NOMO-1 treated with DMSO at 0.1 percent for 48 hours (cell line): ENCODE measurements around the gene ADGRG1.
"Not testable (repeated sequence)": the region's sequence is repeated elsewhere in the genome, so short reads cannot be mapped to it uniquely, and the experiment has no call there.

Source experiments
- DNase-seq: peaks from one replicate; lab custom pipeline; 2025; ENCODE audit not compliant: unreplicated experiment; lab: John Stamatoyannopoulos, UW

Gene ADGRG1

GRCh38 chr16:57695680-57696069 lies 67.2 kb downstream of the ADGRG1 start:
- no peak for DNase-seq

DNA sequence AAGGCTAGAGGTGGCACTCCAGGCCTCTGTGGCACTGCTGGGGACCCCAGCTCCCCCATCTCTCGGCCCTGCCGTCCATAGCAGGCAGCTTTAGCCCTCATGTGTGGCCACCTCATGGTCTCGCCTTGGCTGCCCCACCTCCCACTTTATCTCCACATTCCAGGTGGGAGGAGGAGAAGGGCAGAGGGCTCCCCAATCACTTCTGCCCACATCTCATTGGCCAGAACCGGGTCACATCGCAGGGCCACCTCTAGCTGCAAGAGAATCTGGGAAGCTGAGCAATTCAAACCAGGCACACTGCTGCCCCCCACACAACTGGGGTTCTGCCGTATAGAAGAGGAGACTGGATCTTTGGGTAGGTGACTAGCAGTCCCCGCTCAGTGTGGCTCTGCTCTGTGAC lies 67.8 kb downstream of the ADGRG1 start:
- DNase-seq = no peak

DNA sequence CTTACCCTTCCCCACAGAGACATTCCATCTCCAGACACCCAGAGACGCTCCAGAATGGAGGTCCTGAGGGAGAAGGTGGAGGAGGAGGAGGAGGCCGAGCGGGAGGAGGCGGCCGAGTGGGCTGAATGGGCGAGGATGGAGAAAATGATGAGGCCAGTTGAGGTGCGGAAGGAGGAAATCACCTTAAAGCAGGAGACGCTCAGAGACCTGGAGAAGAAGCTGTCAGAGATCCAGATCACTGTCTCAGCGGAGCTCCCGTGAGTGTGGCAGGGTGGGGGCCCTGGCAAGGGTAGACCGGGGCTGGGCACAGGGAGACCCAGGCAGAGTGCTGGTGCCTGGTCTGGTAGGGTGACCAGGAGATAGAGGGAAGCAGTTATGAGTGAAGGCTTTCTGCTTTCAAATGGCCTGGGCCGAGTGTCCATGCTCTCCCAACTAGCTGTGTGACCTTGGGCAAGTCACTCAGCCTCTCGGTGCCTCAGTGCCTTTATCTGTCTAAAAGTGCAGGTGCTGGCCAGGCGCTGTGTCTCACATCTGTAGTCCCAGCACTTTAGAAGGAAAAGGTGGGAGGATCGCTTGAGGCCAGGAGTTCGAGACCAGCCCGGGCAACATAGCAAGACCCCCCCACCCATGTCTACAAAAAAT lies 69.6 kb downstream of the ADGRG1 start:
- no peak for DNase-seq

- no peak for DNase-seq
Observed at GRCh38 chr16:57698812-57699405, 70.5 kb downstream of the ADGRG1 start.

DNA sequence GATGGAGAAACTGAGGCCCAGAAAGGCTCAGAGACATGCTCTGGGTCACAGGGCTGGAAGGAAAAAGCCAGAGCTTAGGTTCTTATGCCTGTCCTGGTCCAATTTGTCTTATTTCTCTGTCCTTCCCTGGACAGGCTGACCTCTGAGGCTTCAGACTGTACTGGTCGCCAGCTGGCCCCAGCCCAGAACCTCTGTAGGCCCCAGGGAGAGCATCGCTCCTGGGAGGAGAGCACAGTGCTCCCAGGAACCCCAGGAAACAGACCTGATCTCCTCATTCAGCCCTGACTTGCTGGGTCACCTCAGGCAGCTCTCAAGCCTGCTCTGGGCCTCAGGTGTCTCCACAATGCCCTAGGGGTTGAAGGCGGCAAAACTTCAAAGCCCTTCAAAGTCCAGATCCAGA lies 71.1 kb downstream of the ADGRG1 start:
- DNase-seq = no peak

DNA sequence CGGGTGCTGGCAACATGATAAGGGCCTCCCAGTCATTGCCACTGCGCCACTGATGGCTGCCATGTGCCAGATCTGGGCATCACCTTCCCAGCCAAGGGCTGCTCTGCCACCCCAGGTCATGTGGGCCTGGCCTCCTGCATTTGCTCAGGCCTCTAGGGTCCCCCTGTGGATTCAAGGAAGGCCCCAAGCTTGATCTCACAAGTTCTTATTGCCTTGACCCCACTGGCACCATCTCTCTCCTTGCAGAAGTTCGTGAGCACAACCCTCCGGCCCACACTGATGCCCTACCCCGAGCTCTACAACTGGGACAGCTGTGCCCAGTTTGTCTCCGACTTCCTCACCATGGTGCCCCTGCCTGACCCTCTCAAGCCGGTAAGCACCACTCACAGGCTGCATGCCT lies 71.5 kb downstream of the ADGRG1 start:
- no peak for DNase-seq

DNA sequence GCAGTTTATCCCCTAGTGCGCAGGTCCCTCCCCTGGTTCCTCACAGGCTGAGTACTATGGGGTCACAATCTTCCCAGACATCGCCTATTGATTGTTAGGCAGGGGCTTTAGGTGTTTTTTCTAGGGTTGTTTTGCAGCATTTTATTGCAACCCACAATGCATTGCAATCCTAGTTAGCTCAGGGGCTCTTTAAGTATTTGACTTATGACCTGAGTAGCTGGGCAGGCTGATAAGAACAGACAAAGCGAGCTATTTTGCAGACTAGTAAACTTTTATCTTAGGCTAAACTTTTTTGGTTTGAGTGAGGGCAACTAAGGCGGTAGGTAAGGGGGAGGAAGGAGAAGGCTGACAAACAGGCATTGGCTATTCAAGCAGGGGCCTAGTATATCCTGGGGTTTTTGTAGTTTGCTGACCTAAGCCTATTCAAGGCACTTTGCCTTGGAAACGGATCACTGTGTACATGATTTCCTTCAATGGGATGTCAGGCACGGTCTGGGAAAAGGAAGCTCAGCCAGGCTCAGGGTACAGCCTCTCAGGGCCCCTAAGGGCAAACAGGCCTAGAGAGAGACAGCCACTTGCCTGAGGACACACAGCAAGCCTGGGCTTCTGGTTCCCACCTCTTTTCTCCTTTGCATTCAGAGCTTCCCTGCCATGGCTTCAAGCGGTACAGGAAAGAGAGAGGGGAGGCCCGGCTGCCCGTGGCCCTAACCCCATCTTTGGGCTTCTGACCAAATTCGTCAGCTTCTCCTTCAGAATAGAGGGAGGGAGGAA lies 72.5 kb downstream of the ADGRG1 start:
- DNase-seq = no peak

- DNase-seq = no peak
Observed at GRCh38 chr16:57701759-57702371, 73.4 kb downstream of the ADGRG1 start.

DNA sequence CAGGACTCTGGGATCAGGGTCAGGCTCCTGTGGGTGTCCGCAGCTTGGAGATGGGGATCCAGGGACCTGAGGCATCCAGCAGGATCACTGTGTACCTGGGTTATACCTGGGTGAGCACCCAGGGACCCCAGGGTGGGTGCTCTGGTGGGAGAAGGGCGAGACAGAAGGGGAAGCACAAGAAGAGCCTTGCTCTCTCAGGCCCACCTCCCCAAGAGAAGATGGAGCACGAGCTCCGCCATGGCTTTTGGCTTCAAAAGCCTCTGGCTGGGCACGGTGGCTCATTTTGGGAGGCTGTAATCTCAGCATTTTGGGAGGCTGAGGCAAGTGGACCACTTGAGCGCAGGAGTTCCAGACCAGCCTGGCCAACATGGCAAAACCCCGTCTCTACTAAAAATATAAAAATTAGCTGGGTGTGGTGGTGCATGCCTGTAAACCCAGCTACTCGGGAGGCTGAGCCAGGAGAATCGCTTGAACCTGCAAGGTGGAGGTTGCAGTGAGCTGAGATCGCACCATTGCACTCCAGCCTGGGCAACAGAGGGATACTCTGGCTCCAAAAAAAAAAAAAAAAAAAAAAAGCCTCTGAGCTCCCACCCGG lies 75.1 kb downstream of the ADGRG1 start:
- DNase-seq = no peak

DNA sequence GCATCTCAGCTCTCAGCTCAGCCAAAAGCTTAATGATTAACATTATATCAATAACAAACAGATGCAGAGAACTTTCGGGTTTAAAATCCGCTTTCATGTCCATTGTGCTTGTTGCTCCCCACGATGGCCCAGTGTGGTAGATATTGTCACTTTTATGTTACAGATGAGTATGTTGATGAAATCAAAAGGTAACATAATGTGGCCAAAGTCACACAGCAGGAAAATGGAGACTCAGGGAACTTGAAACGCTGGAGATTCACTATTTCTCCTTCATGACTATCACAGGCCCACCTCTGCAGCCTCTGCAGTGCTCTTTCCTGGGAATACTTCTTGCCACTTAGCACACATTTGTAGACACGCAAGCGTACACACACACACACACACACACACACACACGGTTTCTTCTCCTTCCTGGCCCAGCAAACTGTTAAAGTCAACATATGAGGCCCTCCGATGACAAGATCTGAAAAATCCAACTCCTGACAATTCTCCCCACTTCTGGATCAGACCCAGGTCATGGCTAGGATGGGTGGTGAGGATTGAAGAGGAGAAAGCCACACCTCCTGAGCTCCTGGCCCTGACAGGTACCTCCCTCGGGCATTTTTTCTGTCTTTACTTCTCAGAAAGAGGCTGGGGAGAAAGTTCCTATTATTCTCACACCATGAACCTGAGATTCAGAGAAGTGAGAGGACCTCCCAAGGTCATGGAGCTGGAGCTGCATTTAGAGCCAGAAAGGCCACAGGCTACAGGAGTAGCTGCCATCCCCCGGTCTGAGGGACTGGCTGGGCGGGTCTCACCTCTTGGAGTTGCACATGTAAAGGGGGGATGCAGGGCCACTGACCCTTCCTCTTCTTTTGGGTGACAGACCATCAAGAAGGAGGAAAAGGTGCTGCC lies 75.8 kb downstream of the ADGRG1 start:
- no peak for DNase-seq

DNA sequence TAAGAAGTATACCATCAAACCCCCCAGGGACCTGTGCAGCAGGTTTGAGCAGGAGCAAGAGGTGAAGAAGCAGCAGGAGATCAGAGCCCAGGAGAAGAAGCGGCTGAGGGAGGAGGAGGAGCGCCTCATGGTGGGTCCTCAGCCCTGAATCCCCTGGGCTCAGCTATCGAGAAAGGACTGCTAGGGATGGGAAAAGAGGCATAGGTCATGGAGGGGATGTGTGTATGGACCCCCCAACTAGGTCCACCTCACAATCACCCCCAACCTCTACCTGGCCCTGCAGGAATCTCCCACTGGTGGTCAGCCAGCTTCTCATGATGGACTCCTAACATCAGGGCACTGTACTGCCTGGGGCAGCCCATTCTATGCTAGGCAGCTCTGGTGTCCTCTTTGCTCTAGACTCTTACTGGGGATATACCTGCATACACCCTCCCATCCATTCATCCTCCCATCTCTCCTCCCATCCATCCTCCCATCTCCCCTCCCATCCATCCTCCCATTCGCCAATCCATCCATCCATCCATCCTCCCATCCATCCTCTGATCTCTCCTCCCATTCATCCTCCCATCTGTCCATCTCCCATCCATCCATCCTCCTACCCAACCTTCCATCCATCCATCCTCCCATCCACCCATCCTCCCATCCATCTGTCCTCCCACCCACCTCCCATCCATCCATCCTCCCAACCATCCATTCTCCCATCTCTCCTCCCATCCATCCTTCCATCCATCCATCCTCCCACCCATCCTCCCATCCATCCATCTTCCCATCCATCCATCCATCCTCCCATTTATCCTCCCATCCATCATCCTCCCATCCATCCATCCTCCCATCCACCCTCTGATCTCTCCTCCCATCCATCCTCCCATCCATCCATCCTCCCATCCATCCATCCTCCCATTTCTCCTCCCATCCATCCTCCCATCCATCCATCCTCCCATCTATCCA lies 76.7 kb downstream of the ADGRG1 start:
- DNase-seq = no peak

DNA sequence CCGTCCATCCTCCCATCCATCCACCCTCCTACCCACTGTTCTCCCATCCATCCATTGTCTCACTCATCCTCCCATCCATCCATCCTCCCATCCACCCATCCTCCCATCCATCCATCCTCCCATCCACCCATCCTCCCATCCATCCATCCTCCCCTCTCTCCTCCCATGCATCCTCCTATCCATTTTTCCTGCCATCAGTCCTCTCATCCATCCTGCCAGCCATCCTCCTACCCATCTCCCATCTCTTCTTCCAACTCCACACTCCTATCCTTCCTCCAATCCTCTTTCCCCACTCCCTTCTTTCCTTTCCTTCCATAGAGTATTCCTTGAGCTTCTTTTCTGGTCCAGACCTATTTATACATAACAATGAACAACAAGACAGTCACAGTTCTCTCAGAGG lies 78.3 kb downstream of the ADGRG1 start:
- DNase-seq = no peak

GRCh38 chr16:57707331-57707730 lies 78.9 kb downstream of the ADGRG1 start:
- no peak for DNase-seq

DNA sequence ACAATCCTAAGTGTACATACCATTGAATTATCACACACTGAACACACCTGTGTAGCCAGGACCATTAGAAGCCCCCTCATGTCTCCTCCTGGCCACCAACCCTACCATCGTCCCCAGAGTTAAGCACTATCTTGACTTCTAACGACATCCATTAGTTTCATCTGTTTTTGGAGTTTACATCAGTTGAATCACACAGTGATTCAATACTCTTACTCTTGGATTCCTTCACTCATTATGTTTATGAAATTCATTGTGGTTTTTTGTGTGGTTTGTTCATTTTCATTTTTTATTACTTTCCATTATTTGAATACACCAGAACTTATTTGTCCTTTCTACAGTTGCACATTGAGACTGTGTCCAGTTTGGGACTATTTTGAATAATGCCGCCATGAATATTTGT lies 79.7 kb downstream of the ADGRG1 start:
- no peak for DNase-seq

DNA sequence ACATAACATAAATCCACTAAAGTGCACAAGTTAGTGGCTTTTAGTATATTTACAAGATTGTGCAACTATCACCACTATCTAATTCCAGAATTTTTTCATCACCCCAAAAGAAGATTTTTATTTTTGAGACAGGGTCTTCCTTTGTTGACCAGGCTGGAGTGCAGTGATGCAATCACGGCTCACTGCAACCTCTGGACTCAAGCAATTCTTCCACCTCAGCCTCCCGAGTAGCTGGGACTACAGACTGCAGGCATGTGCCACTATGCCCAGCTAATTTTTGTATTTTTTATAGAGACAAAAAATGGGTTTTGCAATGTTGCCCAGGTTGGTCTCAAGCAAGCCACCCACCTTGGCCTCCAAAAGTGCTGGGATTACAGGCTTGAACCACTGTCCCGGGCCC lies 81.2 kb downstream of the ADGRG1 start:
- DNase-seq = no peak

DNA sequence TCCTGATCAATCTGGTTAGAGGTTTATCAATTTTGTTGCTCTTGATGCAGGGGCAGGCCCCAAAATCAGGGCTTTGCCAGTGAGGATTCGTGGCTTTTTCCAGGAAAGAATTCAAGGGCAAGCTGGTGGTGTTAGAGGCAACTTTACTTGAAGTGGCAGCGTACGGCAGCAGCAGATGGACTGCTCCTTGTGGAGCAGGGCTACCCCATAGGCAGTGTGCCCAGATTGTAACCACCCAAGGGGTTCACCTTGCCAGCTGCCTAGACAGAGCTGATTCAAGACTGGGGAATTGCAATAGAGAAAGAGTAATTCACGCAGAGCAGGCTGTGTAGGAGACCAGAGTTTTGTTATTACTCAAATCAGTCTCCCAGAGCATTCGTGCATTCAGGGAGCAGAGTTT lies 82.9 kb downstream of the ADGRG1 start:
- DNase-seq = no peak

DNA sequence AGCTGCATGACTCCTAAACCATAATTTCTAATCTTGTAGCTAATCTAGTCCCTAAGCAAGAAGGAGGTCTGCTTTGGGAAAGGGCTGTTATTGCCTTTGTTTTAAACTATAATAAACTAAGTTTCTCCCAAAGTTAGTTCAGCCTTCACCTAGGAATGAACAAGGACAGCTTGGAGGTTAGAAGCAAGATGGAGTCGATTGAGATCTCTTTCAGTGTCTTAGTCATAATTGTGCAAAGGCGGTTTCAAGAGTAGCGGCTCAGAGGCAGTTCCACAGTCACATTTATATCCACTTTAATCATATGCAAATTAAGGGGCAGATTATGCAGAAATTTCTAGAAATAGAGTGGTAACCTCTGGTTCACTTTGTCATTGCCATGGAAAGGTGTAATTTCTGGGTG lies 83.6 kb downstream of the ADGRG1 start:
- no peak for DNase-seq

DNA sequence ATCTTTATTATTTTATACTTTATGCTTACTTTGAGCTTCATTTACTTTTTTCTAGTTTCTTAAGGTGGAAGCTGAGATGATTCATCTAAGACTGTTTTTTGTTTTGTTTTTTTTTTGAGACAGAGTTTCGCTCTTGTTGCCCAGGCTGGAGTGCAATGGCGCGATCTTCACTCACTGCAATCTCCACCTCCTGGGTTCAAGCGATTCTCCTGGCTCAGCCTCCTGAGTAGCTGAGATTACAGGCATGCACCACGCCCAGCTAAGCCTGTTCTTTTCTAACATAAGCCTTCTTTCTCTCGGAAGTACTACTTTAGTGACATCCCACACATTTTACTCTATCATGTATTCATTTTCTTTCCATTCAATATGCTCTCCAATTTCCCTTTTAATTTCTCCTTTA lies 84.1 kb downstream of the ADGRG1 start:
- not testable (repeated sequence) for DNase-seq

DNA sequence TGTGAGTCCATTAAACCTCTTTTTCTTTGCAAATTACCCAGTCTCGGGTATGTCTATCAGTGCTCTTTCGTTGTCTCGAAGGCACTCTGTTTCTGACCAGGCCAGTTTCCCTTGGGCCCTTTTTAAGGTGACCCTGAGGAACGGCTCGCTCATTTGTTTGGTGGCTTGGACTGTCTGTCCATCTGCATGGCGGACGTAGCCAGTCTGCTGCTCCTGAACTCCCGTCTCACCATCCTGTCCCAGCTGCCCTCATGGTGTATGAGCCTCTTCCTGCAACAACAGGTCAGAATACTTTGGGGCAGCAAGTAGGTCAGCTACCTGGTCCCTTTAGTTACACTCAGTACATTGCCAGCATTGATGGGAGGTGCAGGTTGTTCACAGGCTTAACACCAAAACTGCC lies 85.2 kb downstream of the ADGRG1 start:
- DNase-seq = no peak

GRCh38 chr16:57714047-57714446 lies 85.6 kb downstream of the ADGRG1 start:
- no peak for DNase-seq
